Stimulated activated CD8-positive, alpha-beta memory T cell treated with anti-CD3 and anti-CD28 coated beads, Interleukin-12 subunit alpha, Interleukin-12 subunit beta, amount 100 ng/mL, for 24 hours (primary cell): Measurements from ENCODE around the gene LCMT2.

ENCODE experiments used
- DNase-seq: peaks from one replicate; pipeline ENCODE4 v3.0.0-alpha.2; 2020; ENCODE audit errors: extremely low read depth

The LCMT2 gene

DNA sequence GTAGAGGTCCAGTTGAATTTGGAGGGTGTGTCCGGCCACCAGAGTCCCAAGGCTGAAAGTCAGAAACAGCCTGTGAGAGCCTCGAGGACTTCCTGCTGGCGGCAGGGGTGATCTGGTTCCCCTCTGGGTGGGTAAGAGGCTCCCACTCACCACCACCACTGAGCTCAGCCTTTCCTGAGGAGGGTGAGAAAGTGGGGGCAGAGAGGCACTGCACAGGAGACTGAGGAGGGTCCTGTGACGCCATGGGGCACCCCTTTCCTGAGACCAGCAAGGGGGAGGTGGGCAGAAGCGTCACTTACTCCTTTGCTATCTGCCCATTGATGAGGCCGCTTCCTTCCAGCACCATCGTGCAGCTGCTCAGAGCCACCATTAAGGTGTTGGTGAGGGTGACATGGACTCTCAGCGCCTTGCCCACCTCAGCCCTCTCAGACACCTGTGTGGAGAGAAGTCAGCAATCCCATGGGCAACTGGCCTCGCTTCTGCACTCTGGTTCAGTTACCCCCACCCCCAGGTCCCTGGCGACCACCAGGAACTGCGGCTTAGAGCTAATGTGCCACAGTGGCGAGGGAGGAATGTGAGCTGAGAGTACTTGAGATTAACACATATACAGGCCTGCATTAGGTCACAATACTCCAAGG is 53.7 kb downstream of the LCMT2 start:
- DNase-seq, result no peak

DNA sequence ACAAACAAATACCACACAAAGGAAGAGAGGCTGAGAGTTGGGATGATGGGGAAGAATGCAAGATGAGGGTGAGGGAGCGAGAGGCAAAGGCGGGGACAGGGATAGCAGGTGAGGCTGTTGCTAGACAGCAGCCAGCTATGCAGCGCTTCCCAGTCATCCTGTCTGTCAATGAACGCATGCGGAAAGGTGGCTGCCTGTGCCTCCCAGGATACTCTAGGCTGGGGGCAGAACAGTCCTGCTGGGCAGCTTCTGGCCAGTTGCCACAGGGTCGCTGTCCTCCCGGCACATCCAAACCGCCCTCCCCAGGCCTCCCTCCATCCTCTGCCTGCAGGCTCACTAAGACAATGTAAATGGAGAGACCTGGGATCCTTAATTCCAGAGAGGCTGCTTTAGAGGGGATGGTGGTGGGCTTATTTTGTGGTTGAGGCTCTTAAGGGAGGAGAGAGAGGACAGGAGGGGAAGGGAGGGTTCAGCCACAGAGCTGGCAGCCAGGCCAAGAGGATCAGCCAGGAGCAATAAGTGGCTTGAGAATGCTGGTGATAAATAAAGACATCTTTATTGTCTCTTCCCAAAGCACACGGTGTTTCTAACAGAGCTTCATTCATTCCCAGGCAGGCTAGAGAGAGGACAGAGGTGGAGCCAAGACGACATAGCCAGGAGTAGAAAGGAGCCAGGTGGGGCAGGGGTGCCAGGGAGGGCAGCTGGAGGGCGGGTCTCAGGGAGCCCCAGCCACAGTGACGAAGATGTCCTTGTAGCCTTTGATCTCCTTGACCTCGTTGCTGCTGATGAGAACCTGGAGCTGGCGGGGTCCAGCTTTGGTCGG is 54.4 kb downstream of the LCMT2 start:
- no peak for DNase-seq

DNA sequence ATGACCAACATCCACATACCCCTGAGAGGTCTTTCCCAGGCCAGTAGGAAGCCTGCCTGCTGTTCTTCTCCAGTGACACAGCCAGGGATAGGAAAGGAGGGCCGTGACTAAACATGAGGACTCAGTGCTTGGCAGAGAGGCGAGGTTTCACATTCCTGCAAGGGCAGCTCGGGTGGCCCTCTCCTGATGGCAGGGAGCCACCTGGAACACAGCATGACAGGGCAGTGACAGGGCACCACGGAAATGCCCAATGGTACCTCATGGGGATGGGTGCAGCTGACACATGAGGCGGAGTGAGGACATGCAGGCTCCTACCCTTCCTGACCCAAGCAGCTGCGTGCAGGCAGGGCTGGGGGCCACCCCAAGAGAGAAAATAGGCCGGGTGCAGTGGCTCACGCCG is 56.2 kb downstream of the LCMT2 start:
- DNase-seq, result no peak
